Nephron progenitor cell (in vitro differentiated cells): ENCODE results near the gene PHACTR3.

ENCODE experiments used
- DNase-seq: peaks from one replicate; pipeline ENCODE4 v3.0.0; 2021
- H3K27ac Mint-ChIP-seq: 2 replicates; pipeline ENCODE4 v1.8.0; 2021; ENCODE audit warnings: mild to moderate bottlenecking, moderate library complexity, mixed read lengths
- H3K27me3 Mint-ChIP-seq: 2 replicates; pipeline ENCODE4 v1.8.0; 2021; ENCODE audit warnings: mild to moderate bottlenecking, low read depth, mixed read lengths; ENCODE audit not compliant: poor library complexity
- H3K36me3 Mint-ChIP-seq: 2 replicates; pipeline ENCODE4 v1.8.0; 2021; ENCODE audit warnings: low read depth, mixed read lengths
- H3K4me1 Mint-ChIP-seq: 2 replicates; pipeline ENCODE4 v1.8.0; 2021; ENCODE audit warnings: mixed read lengths
- H3K4me3 Mint-ChIP-seq: 2 replicates; pipeline ENCODE4 v1.8.0; 2021; ENCODE audit warnings: mild to moderate bottlenecking, moderate library complexity, mixed read lengths
- H3K9me3 Mint-ChIP-seq: 2 replicates; pipeline ENCODE4 v1.8.0; 2021; ENCODE audit warnings: mild to moderate bottlenecking, moderate library complexity, mixed read lengths
- CTCF ChIP-seq: fragments of 200-600 bp; sonication (generic); IDR thresholded peaks from 2 replicates; pipeline ENCODE4 v1.5.0; 2021; ENCODE audit warnings: antibody characterized with exemption

PHACTR3 gene

GRCh38 chr20:59580146-59580946 is 24.0 kb upstream of the PHACTR3 start:
- Mint-ChIP-seq H3K27me3 (peaks cover 78% of the 10 kb centered on the region), H3K9me3 (peaks cover 44% of the 10 kb centered on the region), H3K4me1 (peaks cover 9% of the 10 kb centered on the region), H3K36me3 (no peaks in the 10 kb centered on the region), H3K4me3 (no peak overlapping the region), H3K27ac (no peak overlapping the region)
- DNase-seq = no peak
- no peak for TF ChIP-seq CTCF

- DNase-seq = no peak
- peaks cover 9% of the 10 kb centered on the region for H3K4me1 Mint-ChIP-seq
- TF ChIP-seq CTCF = no peak
- H3K27ac Mint-ChIP-seq = no peak overlapping the region
- peaks cover 75% of the 10 kb centered on the region for H3K27me3 Mint-ChIP-seq
- H3K4me3 Mint-ChIP-seq = no peak overlapping the region
- H3K9me3 Mint-ChIP-seq = peaks cover 48% of the 10 kb centered on the region
- H3K36me3 Mint-ChIP-seq = no peaks in the 10 kb centered on the region
Measured at GRCh38 chr20:59580991-59581401, 23.3 kb upstream of the PHACTR3 start.

- Mint-ChIP-seq H3K27ac (no peak overlapping the region), H3K27me3 (peaks cover 65% of the 10 kb centered on the region), H3K4me3 (no peak overlapping the region), H3K4me1 (peaks cover 9% of the 10 kb centered on the region), H3K36me3 (no peaks in the 10 kb centered on the region), H3K9me3 (peaks cover 51% of the 10 kb centered on the region)
- no peak for TF ChIP-seq CTCF
- no peak for DNase-seq
Measured at GRCh38 chr20:59581993-59582679, 22.2 kb upstream of the PHACTR3 start.

GRCh38 chr20:59583428-59584277 is 20.7 kb upstream of the PHACTR3 start:
- TF ChIP-seq CTCF = no peak
- peaks cover 53% of the 10 kb centered on the region for H3K9me3 Mint-ChIP-seq
- H3K4me3 Mint-ChIP-seq = no peak overlapping the region
- H3K4me1 Mint-ChIP-seq = peaks cover 9% of the 10 kb centered on the region
- H3K27ac Mint-ChIP-seq = no peak overlapping the region
- DNase-seq = no peak
- H3K27me3 Mint-ChIP-seq = peaks cover 65% of the 10 kb centered on the region
- H3K36me3 Mint-ChIP-seq = no peaks in the 10 kb centered on the region

GRCh38 chr20:59584278-59584925 is 19.9 kb upstream of the PHACTR3 start:
- Mint-ChIP-seq H3K4me1 (peaks cover 9% of the 10 kb centered on the region), H3K27me3 (peaks cover 65% of the 10 kb centered on the region)

More at GRCh38 chr20:59584278-59584925, 19.9 kb upstream of the PHACTR3 start:
- Mint-ChIP-seq H3K4me3 (no peak overlapping the region), H3K9me3 (peaks cover 56% of the 10 kb centered on the region), H3K27ac (no peak overlapping the region), H3K36me3 (no peaks in the 10 kb centered on the region)
- no peak for DNase-seq
- TF ChIP-seq CTCF = no peak
